Activated T-cell treated with anti-CD3 and anti-CD28 coated beads, Interleukin-2, amount 50 U/mL, for 4 hours (primary cell): ENCODE data around the gene FAM174C. TPM values are rescaled to one million over a fixed set of nuclear protein-coding genes. Genes with fewer than 3 reads are reported as not detected.
A peak's percentile ranks its signal among the peaks of the same experiment; 100 is the strongest.

Experiments
- ATAC-seq, 2 donors: fragments of 200-7000 bp; cut with Tn5 transposase; one replicate each; pipeline ENCODE4 v1.10.0; 2021
- DNase-seq: peaks from one replicate; pipeline ENCODE4 v3.0.0-alpha.2; 2020
- H3K27me3 Mint-ChIP-seq: one replicate; pipeline ENCODE4 v1.8.0; 2021; ENCODE audit warnings: low read depth, mixed read lengths
- H3K36me3 Mint-ChIP-seq: one replicate; pipeline ENCODE4 v1.8.0; 2022; ENCODE audit warnings: mixed read lengths; ENCODE audit not compliant: insufficient read depth
- H3K4me1 Mint-ChIP-seq: one replicate; pipeline ENCODE4 v1.8.0; 2021; ENCODE audit warnings: low read depth, mixed read lengths
- H3K4me3 Mint-ChIP-seq: one replicate; pipeline ENCODE4 v1.8.0; 2021; ENCODE audit warnings: mild to moderate bottlenecking, moderate library complexity, mixed read lengths
- H3K9me3 Mint-ChIP-seq: one replicate; pipeline ENCODE4 v1.8.0; 2021; ENCODE audit warnings: mixed read lengths
- total RNA-seq, 3 donors: library from RNA; stranded (reverse); gene quantifications; one replicate each; pipeline ENCODE4 v1.2.1, GENCODE V29; 2021

The FAM174C gene
- total RNA-seq, 3 donors from 2014 or later, result 189 to 199 (median 194) TPM

DNA sequence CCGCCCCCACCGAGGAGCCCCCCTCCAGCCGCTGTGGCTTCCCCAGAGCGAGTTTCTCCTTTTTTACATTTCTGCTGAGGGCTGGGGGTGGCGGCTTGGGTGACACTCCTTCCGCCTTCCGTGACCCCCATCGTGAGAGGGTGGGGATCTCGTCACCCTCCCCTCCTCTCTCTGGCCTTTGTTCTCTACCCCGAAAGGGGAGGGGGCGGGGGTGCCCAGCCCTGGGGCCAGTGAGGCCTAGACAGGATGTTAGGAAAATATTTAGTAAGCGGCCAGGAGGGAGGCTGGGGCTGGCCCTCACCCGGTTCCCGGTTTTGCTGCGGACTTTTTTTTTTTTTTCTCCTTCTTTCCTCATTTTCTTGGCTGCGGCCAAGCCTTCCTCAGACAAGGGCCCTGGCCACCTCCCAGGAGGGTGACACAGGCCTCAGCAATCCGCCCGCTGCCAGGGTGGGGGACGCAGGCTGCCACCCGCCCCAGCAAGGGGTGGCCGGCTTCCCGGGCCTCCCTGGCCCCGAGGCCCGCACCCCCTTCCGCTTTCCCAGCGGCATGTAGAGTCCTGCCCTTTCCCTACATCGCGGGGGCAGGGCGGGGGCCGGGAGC is 23.0 kb upstream of the FAM174C start:
- Mint-ChIP-seq H3K27me3 (no peaks in the 10 kb centered on the region), H3K4me1 (peaks cover 21% of the 10 kb centered on the region), H3K36me3 (peaks cover 15% of the 10 kb centered on the region), H3K9me3 (no peaks in the 10 kb centered on the region), H3K4me3 (peak overlapping the region; percentile 90)
- DNase-seq, result peak; percentile 50
- no peak for ATAC-seq

DNA sequence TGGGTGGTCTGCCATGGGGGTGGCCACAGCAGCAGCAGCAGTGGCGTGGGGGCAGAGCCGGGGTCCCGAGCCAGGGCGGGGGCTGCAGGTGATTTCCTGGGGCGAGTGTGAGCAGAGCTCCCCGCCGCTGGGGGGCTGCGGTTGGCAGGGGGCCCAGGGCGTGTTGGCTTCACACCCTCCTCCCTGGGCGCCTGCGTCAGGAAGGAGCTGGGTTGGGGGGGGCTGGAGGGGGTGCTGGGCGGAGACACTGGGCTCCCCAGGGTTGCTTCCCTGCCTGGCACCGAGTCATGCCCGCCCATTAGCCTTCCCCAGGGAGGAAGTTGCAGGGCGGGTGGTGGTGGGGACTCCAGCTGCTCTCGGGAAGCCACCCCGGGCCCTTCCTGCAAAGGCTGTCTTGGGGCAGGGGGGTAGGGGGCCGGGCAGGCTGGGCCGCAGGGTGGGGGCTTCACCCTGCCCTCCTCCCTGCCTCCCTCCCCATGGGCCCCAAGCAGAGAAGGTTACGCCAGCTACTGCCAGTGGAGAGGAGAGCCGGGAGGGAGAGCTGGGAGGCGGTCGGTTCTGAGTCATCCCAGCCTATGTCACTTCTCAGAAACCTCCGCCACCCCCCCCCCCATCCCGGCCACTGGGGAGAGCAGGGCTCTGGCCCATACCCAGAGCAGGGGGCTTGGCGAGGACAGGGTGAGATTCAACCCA is 22.4 kb upstream of the FAM174C start:
- Mint-ChIP-seq H3K4me1 (peaks cover 27% of the 10 kb centered on the region), H3K27me3 (no peaks in the 10 kb centered on the region), H3K9me3 (no peaks in the 10 kb centered on the region), H3K4me3 (peak overlapping the region; percentile 90), H3K36me3 (peaks cover 19% of the 10 kb centered on the region)
- ATAC-seq (peak; percentile 13 to 19), DNase-seq (peak; percentile 68)

DNA sequence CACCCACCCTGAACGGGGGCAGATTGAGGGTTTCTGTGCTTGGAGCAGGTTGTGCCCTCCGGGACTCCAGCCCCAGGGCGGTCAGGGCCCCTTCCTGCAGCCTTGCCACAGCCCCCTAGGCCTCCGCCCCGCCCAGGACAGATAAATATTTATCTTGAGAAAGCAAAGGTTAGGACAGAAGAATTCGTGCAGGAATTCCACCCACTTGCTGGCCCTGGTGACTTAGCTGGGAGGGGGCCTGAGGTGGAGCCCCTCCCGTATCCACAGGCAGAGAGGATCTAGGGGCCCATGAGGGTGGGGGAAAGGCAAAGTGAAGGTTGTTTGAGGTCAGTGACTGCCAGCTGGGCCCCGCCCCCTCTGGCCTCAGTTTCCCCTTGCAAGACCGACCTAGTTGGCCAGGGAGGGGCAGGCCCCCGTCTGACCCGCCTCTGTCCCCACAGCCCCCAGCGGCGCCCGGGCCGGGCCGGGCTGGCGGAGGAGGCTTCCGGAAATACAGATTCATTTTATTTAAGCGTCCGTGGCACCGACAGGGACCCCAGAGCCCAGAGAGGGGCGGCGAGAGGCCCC is 21.7 kb upstream of the FAM174C start:
- peaks cover 19% of the 10 kb centered on the region for H3K36me3 Mint-ChIP-seq
- ATAC-seq (no peak), DNase-seq (no peak)
- no peaks in the 10 kb centered on the region for H3K27me3 Mint-ChIP-seq
- peaks cover 33% of the 10 kb centered on the region for H3K4me1 Mint-ChIP-seq
- H3K4me3 Mint-ChIP-seq, result peak overlapping the region; percentile 67
- H3K9me3 Mint-ChIP-seq, result no peaks in the 10 kb centered on the region

DNA sequence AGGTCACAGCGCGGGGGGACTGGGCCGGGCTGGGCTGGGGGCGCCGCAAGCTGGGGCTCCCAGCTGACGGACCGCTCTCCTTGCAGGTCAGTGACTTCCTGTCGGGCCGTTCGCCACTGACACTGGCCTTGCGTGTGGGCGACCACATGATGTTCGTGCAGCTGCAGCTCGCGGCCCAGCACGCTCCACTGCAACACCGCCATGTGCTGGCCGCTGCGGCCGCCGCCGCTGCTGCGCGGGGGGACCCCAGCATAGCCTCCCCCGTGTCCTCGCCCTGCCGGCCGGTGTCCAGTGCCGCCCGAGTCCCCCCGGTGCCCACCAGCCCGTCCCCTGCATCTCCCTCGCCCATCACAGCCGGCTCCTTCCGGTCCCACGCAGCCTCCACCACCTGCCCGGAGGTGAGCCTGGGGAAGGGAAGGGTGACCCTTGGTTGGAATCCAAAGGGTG is 21.2 kb upstream of the FAM174C start:
- ATAC-seq (no peak), DNase-seq (no peak)
- Mint-ChIP-seq H3K9me3 (no peaks in the 10 kb centered on the region), H3K36me3 (peaks cover 19% of the 10 kb centered on the region), H3K4me1 (peaks cover 38% of the 10 kb centered on the region), H3K27me3 (no peaks in the 10 kb centered on the region), H3K4me3 (peak overlapping the region; percentile 35)

DNA sequence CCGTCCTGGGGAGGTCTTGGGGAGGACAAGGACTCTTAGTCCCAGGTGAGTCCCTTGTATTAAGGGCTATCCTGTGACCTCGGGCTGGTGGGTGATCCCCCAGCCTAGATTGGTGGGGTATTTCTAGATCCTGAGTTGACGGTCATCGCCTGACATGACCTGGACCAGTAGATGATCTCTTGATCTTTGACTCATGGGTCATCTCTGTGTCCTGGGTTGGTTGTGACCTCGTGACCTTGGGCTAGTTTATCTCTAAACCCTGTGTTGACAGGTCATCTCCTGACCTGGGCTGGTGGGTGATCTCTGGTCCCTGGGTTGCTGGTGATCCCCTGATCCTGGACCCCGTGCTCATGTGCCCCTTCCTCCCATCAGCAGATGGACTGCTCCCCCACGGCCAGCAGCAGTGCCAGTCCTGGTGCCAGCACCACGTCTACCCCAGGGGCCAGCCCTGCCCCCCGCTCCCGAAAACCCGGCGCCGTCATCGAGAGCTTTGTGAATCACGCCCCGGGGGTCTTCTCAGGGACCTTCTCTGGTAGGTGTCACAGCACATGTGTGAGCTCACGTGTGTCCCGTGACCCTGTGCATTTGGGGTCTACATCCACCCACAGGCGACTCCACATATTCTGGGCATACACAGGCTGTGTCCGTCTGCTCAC is 20.7 kb upstream of the FAM174C start:
- ATAC-seq (no peak), DNase-seq (no peak)
- Mint-ChIP-seq H3K4me3 (peak overlapping the region; percentile 35), H3K27me3 (no peaks in the 10 kb centered on the region), H3K36me3 (peaks cover 19% of the 10 kb centered on the region), H3K4me1 (peaks cover 43% of the 10 kb centered on the region), H3K9me3 (no peaks in the 10 kb centered on the region)

DNA sequence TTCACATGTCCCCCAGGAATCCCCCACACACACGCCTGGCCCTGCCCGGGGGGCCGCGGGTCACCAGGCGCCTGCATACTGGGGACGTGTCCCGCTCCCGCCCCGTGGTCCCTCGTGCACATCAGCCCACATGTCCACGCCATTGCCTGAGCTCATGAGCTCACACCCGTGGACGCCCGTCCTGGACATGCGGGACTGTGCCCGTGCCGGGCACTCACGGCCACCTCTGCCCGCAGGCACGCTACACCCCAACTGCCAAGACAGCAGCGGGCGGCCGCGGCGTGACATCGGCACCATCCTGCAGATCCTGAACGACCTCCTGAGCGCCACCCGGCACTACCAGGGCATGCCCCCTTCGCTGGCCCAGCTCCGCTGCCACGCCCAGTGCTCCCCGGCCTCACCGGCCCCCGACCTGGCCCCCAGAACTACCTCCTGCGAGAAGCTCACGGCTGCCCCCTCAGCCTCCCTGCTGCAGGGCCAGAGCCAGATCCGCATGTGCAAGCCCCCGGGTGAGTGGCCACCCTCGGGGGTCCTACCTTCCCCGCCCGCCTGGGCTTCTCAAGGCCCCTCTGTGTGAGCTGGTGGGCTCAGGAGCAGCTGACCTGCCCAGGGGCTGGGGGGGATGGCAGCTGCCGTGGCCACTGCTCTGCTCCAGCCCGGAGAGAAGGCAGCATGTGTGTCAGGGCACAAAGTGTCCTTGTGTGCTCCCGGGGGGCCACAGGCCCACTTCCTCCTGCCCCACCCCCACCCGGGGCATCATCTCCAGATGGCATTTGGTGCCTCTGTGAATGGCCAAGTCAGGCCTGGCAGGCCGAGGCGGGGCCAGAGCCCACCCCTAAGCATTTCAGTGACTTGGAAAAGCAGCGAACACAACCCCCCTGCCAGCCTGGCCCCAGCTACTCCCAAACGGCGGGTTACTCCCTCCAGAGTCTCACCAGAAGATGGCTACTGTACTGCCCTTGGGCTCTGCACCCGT is 19.9 kb upstream of the FAM174C start:
- peaks cover 47% of the 10 kb centered on the region for H3K4me1 Mint-ChIP-seq
- H3K36me3 Mint-ChIP-seq, result peaks cover 19% of the 10 kb centered on the region

DNA sequence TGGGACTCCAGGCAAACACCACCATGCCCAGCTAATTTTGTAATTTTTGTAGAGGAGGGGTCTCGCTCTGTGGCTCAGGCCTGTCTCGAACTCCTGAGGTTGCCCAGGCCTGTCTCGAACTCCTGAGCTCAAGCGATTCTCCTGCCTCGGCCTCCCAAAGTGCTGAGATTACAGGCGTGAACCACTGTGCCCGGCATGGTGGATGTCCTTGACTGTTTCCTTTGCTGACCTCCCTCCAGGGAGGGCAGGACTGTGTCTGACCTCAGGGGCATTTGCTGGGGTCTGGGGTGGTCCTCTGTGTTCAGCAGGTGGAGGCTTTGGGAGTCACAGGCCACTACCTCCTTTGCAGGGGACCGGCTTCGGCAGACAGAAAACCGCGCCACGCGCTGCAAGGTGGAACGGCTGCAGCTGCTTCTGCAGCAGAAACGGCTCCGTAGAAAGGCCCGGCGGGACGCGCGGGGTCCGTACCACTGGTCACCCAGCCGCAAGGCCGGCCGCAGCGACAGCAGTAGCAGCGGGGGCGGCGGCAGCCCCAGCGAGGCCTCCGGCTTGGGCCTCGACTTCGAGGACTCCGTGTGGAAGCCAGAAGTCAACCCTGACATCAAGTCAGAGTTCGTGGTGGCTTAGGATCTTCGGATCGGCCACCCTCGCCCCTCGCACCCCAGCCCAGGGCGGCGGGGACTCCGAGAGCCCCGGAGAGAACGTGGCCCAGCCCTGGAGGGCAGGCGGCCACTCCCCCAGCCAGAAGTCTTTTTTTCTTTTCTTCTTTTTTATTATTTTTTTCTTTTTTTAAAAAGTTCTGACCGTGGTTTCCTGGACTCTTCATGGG is 18.5 kb upstream of the FAM174C start:
- ATAC-seq (no peak), DNase-seq (no peak)
- H3K36me3 Mint-ChIP-seq, result peaks cover 15% of the 10 kb centered on the region
- no peak overlapping the region for H3K4me3 Mint-ChIP-seq
- H3K4me1 Mint-ChIP-seq, result peaks cover 50% of the 10 kb centered on the region
- H3K27me3 Mint-ChIP-seq, result no peaks in the 10 kb centered on the region
- no peaks in the 10 kb centered on the region for H3K9me3 Mint-ChIP-seq

More for the DNA sequence above, 19.9 kb upstream of the FAM174C start:
- no peak for DNase-seq
- H3K9me3 Mint-ChIP-seq, result no peaks in the 10 kb centered on the region
- H3K27me3 Mint-ChIP-seq, result no peaks in the 10 kb centered on the region
- no peak for ATAC-seq
- no peak overlapping the region for H3K4me3 Mint-ChIP-seq

DNA sequence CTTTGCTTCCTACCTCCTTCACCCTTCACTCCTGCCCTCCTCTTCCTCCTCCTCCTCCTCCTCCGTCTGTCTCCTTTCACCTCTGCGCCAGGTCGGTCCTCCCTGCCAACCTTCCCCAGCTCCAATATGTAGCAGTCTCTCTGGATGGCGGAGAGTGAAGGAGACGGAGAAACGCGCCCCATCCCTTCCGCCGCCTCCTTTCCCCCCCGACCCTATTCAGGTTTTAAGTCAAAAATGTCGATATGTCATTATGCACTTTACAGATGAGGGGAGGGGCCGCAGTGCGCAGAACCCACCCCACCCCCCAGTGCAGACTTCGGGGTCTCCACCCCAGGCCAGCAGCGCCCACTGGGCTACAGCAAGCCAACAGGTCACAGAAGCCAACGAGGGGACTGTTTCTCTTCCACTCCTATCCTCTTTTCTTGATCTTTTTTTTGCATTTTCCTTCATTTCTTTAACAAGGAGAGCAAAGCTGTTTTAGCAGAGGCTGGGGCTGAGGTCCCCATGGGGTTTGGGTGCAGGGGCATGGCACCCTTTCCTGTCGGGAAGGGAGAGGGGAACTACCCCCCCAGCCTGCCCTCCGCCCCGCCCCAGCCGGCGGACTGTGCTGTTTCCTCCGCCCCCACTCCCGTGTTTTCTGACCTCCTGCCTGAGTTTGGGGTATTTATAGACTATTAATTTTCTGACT is 17.7 kb upstream of the FAM174C start:
- ATAC-seq, result no peak
- Mint-ChIP-seq H3K4me3 (no peak overlapping the region), H3K27me3 (no peaks in the 10 kb centered on the region), H3K4me1 (peaks cover 54% of the 10 kb centered on the region), H3K36me3 (peaks cover 15% of the 10 kb centered on the region), H3K9me3 (no peaks in the 10 kb centered on the region)
- DNase-seq, result no peak

DNA sequence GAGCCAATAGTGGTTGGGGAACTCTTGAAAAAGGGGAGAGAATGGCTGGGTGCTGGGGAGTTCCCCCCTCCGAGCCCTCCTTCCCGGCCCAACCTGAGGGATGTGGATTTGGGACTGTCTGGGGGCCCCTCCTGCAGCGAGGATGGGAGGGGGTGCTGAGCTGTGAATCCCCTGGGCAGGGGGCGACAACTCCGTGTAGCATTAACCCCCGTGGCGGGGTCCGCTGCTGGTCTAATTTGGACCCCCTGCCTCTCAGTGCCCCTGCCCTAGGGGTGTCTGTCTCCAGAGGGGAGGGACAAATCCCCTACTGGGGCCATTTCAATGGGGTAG is 17.2 kb upstream of the FAM174C start:
- peaks cover 59% of the 10 kb centered on the region for H3K4me1 Mint-ChIP-seq
- peaks cover 15% of the 10 kb centered on the region for H3K36me3 Mint-ChIP-seq
- H3K4me3 Mint-ChIP-seq, result peak overlapping the region; percentile 57

DNA sequence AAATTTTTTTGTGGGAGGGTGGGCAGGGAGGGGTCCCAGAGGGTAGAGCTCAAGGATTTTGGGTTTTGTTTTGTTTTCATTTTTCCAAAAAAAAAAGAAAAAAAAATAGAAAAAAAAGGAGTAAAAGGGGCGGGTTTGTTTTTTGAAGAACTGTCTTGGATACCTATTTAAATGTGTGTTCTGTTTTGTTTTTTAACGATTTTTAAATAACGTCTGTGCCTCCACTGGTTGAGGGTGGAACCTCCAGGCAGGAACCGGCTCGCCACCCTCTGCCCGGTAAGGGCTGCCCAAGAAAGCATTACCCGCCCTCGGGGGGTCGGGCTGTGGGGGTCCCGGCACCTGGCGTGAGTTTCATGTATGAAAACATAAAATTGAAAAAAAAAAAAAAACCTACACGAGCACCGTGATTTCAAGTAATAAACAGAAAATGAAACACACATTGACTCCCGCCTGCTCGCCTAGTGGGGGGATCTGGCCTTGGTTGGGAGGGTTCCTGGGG is 16.6 kb upstream of the FAM174C start:
- H3K36me3 Mint-ChIP-seq, result peaks cover 15% of the 10 kb centered on the region
- H3K4me1 Mint-ChIP-seq, result peaks cover 58% of the 10 kb centered on the region
- DNase-seq (no peak), ATAC-seq (peak; percentile 0 to 1)
- no peaks in the 10 kb centered on the region for H3K27me3 Mint-ChIP-seq
- H3K4me3 Mint-ChIP-seq, result peak overlapping the region; percentile 84
- no peaks in the 10 kb centered on the region for H3K9me3 Mint-ChIP-seq

More for the DNA sequence above, 17.2 kb upstream of the FAM174C start:
- ATAC-seq (no peak), DNase-seq (no peak)
- Mint-ChIP-seq H3K27me3 (no peaks in the 10 kb centered on the region), H3K9me3 (no peaks in the 10 kb centered on the region)

DNA sequence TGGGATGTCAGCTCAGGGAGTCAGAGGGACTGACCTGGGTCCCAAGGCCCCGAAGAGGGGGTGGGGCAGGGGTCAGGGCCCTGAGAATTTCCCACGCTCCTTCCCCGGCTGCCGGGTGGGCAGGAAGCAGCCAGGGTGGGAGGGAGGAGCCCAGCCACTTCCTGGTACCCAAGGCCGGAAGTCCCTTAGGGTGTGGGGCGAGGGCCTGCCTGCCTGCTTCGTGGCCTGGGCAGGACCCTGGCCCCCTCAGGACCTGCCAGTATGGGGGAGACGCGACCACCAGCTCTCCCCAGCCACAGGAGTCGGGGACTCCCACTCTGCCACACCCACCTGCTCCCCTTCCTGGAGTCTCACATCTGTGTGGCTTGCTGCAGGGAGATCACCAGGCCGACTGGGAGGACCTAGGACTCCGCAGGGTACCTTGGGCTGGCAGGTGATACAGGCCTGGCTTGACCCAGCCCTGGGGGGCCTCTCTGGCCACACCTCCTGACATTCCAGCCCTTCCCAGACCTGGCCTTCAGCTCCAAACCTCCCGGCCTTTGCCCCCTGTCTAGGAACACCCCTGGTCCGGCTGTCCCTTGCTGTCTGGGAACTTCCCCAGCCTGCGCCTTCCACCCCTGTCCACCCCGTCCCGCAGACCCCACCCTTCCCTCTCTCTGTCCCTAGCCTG is 16.0 kb upstream of the FAM174C start:
- peaks cover 15% of the 10 kb centered on the region for H3K36me3 Mint-ChIP-seq
- H3K4me3 Mint-ChIP-seq, result peak overlapping the region; percentile 84
- ATAC-seq (peak; percentile 32 to 33), DNase-seq (peak; percentile 48)
- no peaks in the 10 kb centered on the region for H3K9me3 Mint-ChIP-seq
- H3K4me1 Mint-ChIP-seq, result peaks cover 58% of the 10 kb centered on the region
- H3K27me3 Mint-ChIP-seq, result no peaks in the 10 kb centered on the region
